ENCODE measurements around the gene AZGP1. TPM values are rescaled to one million over a fixed set of nuclear protein-coding genes. Genes with fewer than 3 reads are reported as not detected.
A peak's percentile ranks its signal among the peaks of the same experiment; 100 is the strongest.

AZGP1 gene
- total and polyA plus RNA-seq, 2 of the 13 experiments (the other 11 are each of a cell fraction or from before 2014, with no cell fraction given), result 93.8 to 229 TPM

GRCh38 chr7:100017300-100017699 lies 41.5 kb upstream of the AZGP1 start (continued):
- TF ChIP-seq ZHX1 (CRISPR knock-in tag; IDR thresholded peaks at IDR 0.05; ENCODE audit: low read depth) (no peak), KAT8 (CRISPR knock-in tag; IDR thresholded peaks at IDR 0.05) (0 out of 2 replicates have a peak, but pooled peaks have one; percentile 14), KDM5A (IDR thresholded peaks at IDR 0.05; ENCODE audit: borderline replicate concordance, low read length) (no peak), CSRNP2 (CRISPR knock-in tag; conservative IDR thresholded peaks at IDR 0.05; ENCODE audit: low read depth) (no peak), KDM2A (CRISPR knock-in tag; IDR thresholded peaks at IDR 0.05; ENCODE audit: borderline replicate concordance, low read depth) (peak; percentile 61; the same call in 1 of the 2 replicates), FOXP1 (IDR thresholded peaks at IDR 0.05) (no peak), FOXP1 (CRISPR knock-in tag; IDR thresholded peaks at IDR 0.05) (peak; percentile 53; the same call in 1 of the 2 replicates), ZSCAN22 (CRISPR knock-in tag; IDR thresholded peaks at IDR 0.05) (no peak), ZNF337 (CRISPR knock-in tag; IDR thresholded peaks at IDR 0.05; ENCODE audit: borderline replicate concordance, low read depth) (no peak), YEATS2 (CRISPR knock-in tag; IDR thresholded peaks at IDR 0.05; ENCODE audit: borderline replicate concordance) (0 out of 2 replicates have a peak, but pooled peaks have one; percentile 32), FOXA1 (IDR thresholded peaks at IDR 0.05) (no peak), FOXA1 (CRISPR knock-in tag; IDR thresholded peaks at IDR 0.05) (peak; percentile 88), ZNF768 (CRISPR knock-in tag; IDR thresholded peaks at IDR 0.05) (peak; percentile 31; the same call in 1 of the 2 replicates), NFIC (IDR thresholded peaks at IDR 0.05; ENCODE audit: low read length) (peak; percentile 36; the same call in 1 of the 2 replicates), ZNF230 (CRISPR knock-in tag; IDR thresholded peaks at IDR 0.05) (no peak), ZHX2 (IDR thresholded peaks at IDR 0.05; ENCODE audit: low read depth) (no peak), ZHX2 (CRISPR knock-in tag; IDR thresholded peaks at IDR 0.05; ENCODE audit: borderline replicate concordance) (no peak), ZNF232 (CRISPR knock-in tag; IDR thresholded peaks at IDR 0.05; ENCODE audit: borderline replicate concordance) (peak; percentile 73; the same call in 1 of the 2 replicates), ZNF260 (CRISPR knock-in tag; IDR thresholded peaks at IDR 0.05; ENCODE audit: borderline replicate concordance, low read depth) (no peak)

All from HepG2 (cell line).